Measurements from ENCODE around the gene MYRIP. TPM values are rescaled to one million over a fixed set of nuclear protein-coding genes. Genes with fewer than 3 reads are reported as not detected.

The MYRIP gene
- total RNA-seq, 2 donors from 2014 or later = 4.2 to 7.1 TPM

DNA sequence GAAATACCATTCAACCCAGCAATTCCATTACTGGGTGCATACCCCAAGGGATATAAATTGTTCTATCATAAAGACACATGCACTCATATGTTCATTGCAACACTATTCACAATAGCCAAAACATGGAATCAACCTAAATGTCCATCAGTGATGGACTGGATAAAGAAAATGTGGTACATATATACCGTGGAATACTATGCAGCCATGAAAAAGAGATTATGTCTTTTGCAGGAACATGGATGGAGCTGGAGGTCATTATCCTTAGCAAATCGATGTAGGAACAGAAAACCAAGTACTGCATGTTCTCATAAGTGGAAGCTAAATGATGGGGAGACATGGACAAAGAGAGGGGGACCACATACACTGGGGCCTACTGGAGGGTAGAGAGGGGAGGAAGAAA lies 5.5 kb upstream of the MYRIP start:
- DNase-seq (ENCODE audit: low spot score) = no peak

DNA sequence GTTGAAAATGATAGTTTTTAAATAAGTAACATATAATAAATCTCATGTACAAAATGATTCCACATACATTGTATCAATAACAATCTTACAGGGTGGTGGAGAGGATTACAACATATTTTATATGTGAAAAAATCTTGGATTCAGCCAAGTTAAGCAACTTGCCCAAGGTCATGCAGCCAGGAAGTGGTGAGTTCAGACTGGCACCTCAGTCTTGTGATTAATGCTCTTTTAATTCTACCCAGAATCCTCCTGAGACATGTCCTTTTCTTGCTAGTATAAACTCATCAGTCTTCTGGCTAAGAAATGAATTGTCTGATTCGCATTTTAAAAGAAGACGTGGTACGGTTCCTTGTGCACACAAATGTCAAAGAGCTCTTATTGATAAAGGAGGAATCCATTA lies 4.5 kb upstream of the MYRIP start:
- Histone ChIP-seq H3K9me3 (peaks cover 0 to 5% of the 10 kb centered on the region in 2 donors), H3K27me3 (no peaks in the 10 kb centered on the region), H3K36me3 (no peaks in the 10 kb centered on the region), H3K27ac (no peak overlapping the region), H3K4me1 (peaks cover 0 to 10% of the 10 kb centered on the region in 2 donors), H3K4me3 (no peak overlapping the region)
- no peak for DNase-seq (ENCODE audit: low spot score)
- TF ChIP-seq, protein P1, sequence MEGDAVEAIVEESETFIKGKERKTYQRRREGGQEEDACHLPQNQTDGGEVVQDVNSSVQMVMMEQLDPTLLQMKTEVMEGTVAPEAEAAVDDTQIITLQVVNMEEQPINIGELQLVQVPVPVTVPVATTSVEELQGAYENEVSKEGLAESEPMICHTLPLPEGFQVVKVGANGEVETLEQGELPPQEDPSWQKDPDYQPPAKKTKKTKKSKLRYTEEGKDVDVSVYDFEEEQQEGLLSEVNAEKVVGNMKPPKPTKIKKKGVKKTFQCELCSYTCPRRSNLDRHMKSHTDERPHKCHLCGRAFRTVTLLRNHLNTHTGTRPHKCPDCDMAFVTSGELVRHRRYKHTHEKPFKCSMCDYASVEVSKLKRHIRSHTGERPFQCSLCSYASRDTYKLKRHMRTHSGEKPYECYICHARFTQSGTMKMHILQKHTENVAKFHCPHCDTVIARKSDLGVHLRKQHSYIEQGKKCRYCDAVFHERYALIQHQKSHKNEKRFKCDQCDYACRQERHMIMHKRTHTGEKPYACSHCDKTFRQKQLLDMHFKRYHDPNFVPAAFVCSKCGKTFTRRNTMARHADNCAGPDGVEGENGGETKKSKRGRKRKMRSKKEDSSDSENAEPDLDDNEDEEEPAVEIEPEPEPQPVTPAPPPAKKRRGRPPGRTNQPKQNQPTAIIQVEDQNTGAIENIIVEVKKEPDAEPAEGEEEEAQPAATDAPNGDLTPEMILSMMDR (IDR thresholded peaks at IDR 0.05) = no peak

More for the DNA sequence above, 5.5 kb upstream of the MYRIP start:
- Histone ChIP-seq H3K4me3 (no peak overlapping the region), H3K36me3 (no peaks in the 10 kb centered on the region), H3K9me3 (peaks cover 0 to 5% of the 10 kb centered on the region in 2 donors), H3K27ac (no peak overlapping the region), H3K4me1 (peaks cover 0 to 5% of the 10 kb centered on the region in 2 donors), H3K27me3 (no peaks in the 10 kb centered on the region)
- TF ChIP-seq, protein P1 (IDR thresholded peaks at IDR 0.05) = no peak

DNA sequence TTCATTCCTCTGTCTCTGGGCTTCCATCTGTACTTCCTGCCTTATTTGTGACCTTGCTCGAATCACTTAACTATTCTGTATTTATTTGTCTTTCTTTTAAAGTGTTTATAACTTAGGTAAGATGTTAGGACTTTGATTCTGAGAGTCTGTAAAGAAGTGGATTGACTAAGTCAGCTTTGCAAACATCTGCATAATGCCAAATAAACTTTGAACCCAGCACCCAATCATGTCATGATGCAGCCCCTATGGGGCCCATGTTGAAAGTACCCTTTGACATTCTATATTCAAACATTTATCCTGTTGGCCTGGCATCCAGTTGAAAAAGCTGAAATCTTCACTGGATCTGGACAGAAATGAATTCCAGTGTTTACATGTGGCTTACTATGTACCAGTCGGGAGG lies 3.8 kb upstream of the MYRIP start:
- Histone ChIP-seq H3K4me3 (no peak overlapping the region), H3K27ac (no peak overlapping the region), H3K9me3 (peaks cover 0 to 5% of the 10 kb centered on the region in 2 donors), H3K36me3 (no peaks in the 10 kb centered on the region), H3K4me1 (peaks cover 0 to 17% of the 10 kb centered on the region in 2 donors), H3K27me3 (peaks cover 0 to 7% of the 10 kb centered on the region in 2 donors)
- DNase-seq (ENCODE audit: low spot score) = no peak
- TF ChIP-seq, protein P1 (IDR thresholded peaks at IDR 0.05) = no peak

DNA sequence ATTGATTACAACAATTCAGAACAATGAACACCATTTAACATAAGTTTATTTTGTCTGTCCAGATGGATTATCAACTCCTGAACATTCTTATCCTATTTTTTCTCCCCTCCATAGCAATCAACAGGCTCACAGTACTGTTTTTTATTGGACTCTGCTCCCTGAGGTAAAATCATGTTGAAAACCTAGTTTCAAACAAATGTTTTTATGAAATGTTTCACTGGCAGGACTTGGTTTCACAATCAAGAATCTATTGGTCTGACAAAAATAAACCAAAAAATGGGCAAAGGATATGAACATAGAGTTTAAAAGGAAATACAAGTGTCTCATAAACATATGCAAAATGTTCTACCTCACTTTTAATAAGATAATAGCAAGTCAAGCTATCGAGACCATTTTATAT lies 2.6 kb upstream of the MYRIP start:
- DNase-seq (ENCODE audit: low spot score) = no peak
- peaks cover 0 to 5% of the 10 kb centered on the region in 2 donors for H3K9me3 ChIP-seq
- no peaks in the 10 kb centered on the region for H3K36me3 ChIP-seq
- TF ChIP-seq, protein P1 (IDR thresholded peaks at IDR 0.05) = no peak
- no peak overlapping the region for H3K27ac ChIP-seq
- H3K4me1 ChIP-seq = peaks cover 0 to 17% of the 10 kb centered on the region in 2 donors
- H3K27me3 ChIP-seq = peaks cover 0 to 9% of the 10 kb centered on the region in 2 donors
- H3K4me3 ChIP-seq = no peak overlapping the region

DNA sequence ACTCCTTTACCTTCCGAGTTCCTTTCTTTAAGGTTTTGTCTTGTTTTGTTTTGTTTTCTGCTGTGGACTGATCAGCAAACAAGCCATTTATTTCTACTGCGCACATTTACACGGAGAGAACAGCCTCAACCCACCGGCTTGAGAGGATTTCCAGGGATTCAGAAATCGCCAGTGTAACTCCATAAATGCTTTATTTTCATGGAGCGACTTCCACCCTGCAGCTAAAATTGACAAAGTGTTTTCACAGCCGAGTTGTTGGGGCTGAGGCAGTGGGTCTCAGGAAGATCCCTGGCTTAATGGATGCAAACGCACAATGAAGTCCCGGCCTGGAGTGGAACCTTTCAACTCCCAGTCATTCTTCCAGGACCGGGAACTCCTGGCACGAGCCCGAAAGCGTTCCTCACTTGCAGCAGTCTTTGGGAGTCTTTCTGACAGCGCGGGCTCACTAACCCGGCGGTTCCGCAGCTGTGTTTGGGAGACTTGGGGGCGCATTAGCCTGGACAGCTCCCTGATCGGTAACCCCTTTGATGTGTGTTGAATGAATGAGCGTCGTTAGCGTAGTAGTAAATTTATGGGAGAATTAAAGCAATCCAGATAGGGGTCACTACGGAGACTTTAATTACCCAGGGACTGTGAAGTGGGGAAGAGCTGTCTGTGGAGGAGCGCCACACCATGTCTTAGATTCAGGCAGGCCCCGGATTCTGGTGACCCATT lies 785 bp upstream of the MYRIP start:
- Histone ChIP-seq H3K27ac (no peak overlapping the region), H3K27me3 (peaks cover 0 to 9% of the 10 kb centered on the region in 2 donors), H3K4me1 (peaks cover 0 to 17% of the 10 kb centered on the region in 2 donors), H3K36me3 (no peaks in the 10 kb centered on the region), H3K9me3 (peaks cover 0 to 5% of the 10 kb centered on the region in 2 donors), H3K4me3 (peak overlapping the region; percentile 48 to 60)
- no peak for DNase-seq (ENCODE audit: low spot score)
- TF ChIP-seq, protein P1 (IDR thresholded peaks at IDR 0.05) = no peak

Measured in right atrium auricular region (tissue), 2 donors.